HFF-Myc (cell line): ENCODE data around the gene PRKAG2.

Experiments
- DNase-seq: peaks from one replicate; pipeline ENCODE4 v3.0.0-alpha.2; 2011; ENCODE audit warnings: low read depth; ENCODE audit errors: extremely low read depth
- H3K4me3 ChIP-seq: replicated peaks from 2 replicates; pipeline ENCODE4 v1.5.1; 2011; ENCODE audit warnings: low read depth, mild to moderate bottlenecking, control low read depth, low read length
- CTCF ChIP-seq: IDR thresholded peaks from 2 replicates; pipeline ENCODE4 v1.5.1; 2012; ENCODE audit warnings: mild to moderate bottlenecking, low read depth, low read length, control low read depth; ENCODE audit errors: missing control alignments

PRKAG2 gene

GRCh38 chr7:151721694-151722093, 155.2 kb downstream of the PRKAG2 start:
- no peak for DNase-seq
- no peak for TF ChIP-seq CTCF
- H3K4me3 ChIP-seq, result no peak overlapping the region

- no peak for DNase-seq
- TF ChIP-seq CTCF, result no peak
- no peak overlapping the region for H3K4me3 ChIP-seq
Observed at GRCh38 chr7:151721236-151721635, 155.7 kb downstream of the PRKAG2 start.

GRCh38 chr7:151720280-151720679, 156.6 kb downstream of the PRKAG2 start:
- H3K4me3 ChIP-seq, result no peak overlapping the region
- DNase-seq, result no peak
- TF ChIP-seq CTCF, result no peak

- no peak overlapping the region for H3K4me3 ChIP-seq
- no peak for DNase-seq
- no peak for TF ChIP-seq CTCF
Observed at GRCh38 chr7:151719897-151720242, 157.0 kb downstream of the PRKAG2 start.

- no peak for TF ChIP-seq CTCF
- DNase-seq, result no peak
Observed at GRCh38 chr7:151719031-151719896, 157.7 kb downstream of the PRKAG2 start.

GRCh38 chr7:151717918-151718317, 159.0 kb downstream of the PRKAG2 start:
- DNase-seq, result no peak
- TF ChIP-seq CTCF, result no peak
- H3K4me3 ChIP-seq, result no peak overlapping the region

More at GRCh38 chr7:151719031-151719896, 157.7 kb downstream of the PRKAG2 start:
- H3K4me3 ChIP-seq, result no peak overlapping the region
